ENCODE data around the gene LZTS3.

Gene LZTS3

GRCh38 chr20:3115190-3116107 is 57.9 kb downstream of the LZTS3 start:
- Histone ChIP-seq H3K4me3 (ENCODE audit: low read depth, low read length) (no peak overlapping the region), H3K36me3 (no peaks in the 10 kb centered on the region), H3K9me3 (ENCODE audit: severe bottlenecking) (no peaks in the 10 kb centered on the region), H3K27ac (no peak overlapping the region), H3K27me3 (ENCODE audit: insufficient read depth, low read depth, severe bottlenecking) (no peaks in the 10 kb centered on the region)
- TF ChIP-seq, protein P1, sequence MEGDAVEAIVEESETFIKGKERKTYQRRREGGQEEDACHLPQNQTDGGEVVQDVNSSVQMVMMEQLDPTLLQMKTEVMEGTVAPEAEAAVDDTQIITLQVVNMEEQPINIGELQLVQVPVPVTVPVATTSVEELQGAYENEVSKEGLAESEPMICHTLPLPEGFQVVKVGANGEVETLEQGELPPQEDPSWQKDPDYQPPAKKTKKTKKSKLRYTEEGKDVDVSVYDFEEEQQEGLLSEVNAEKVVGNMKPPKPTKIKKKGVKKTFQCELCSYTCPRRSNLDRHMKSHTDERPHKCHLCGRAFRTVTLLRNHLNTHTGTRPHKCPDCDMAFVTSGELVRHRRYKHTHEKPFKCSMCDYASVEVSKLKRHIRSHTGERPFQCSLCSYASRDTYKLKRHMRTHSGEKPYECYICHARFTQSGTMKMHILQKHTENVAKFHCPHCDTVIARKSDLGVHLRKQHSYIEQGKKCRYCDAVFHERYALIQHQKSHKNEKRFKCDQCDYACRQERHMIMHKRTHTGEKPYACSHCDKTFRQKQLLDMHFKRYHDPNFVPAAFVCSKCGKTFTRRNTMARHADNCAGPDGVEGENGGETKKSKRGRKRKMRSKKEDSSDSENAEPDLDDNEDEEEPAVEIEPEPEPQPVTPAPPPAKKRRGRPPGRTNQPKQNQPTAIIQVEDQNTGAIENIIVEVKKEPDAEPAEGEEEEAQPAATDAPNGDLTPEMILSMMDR (IDR thresholded peaks at IDR 0.05; ENCODE audit: low read depth, low read length) = peak; percentile 78
- peak; percentile 56 for DNase-seq
